ENCODE data around the gene POLR1D. TPM values are rescaled to one million over a fixed set of nuclear protein-coding genes. Genes with fewer than 3 reads are reported as not detected.

The POLR1D gene
- polyA plus RNA-seq, 4 donors: 145 to 192 (median 165) TPM

Other genes with a start within 250 kb of the POLR1D start
- 100 to 1,000 TPM in 2 of 4 donors, 10 to 100 TPM in 2; 58.3 to 129 (median 112) TPM for gene GTF3A, start 197.3 kb upstream of the POLR1D start, polyA plus RNA-seq
- gene MTIF3, start 171.3 kb upstream of the POLR1D start, polyA plus RNA-seq: 100 to 1,000 TPM in 2 of 4 donors, 10 to 100 TPM in 2; 76.0 to 149 (median 110) TPM
- gene LNX2, start 1.4 kb upstream of the POLR1D start, polyA plus RNA-seq: 10 to 100 TPM in 3 of 4 donors, 1 to 10 TPM in 1; 9.6 to 26.2 (median 18.2) TPM
- not detected for gene GSX1, start 170.6 kb downstream of the POLR1D start, polyA plus RNA-seq